ENCODE results near the gene RUFY4.

- no peak for TF ChIP-seq CTCF (IDR thresholded peaks at IDR 0.05)
- no peak for TF ChIP-seq ZNF302 (CRISPR knock-in tag; IDR thresholded peaks at IDR 0.05)
- TF ChIP-seq RAD21 (conservative IDR thresholded peaks at IDR 0.05 in 1 of 2, IDR thresholded peaks at IDR 0.05 in 1 of 2) = no peak
- TF ChIP-seq JUN (IDR thresholded peaks at IDR 0.05) = no peak
- no peak for TF ChIP-seq NFE2L2 (conservative IDR thresholded peaks at IDR 0.05; ENCODE audit: low read length)
- no peak for TF ChIP-seq BCL3 (IDR thresholded peaks at IDR 0.05)
- TF ChIP-seq ZFP36 (IDR thresholded peaks at IDR 0.05; ENCODE audit: borderline replicate concordance, partially characterized antibody) = no peak
- TF ChIP-seq PHF8 (IDR thresholded peaks at IDR 0.05; ENCODE audit: borderline replicate concordance, low read depth) = no peak
- no peak for TF ChIP-seq MAX (IDR thresholded peaks at IDR 0.05)
- no peak for TF ChIP-seq HMGXB4 (CRISPR knock-in tag; IDR thresholded peaks at IDR 0.05; ENCODE audit: borderline replicate concordance)
- TF ChIP-seq EP300 (IDR thresholded peaks at IDR 0.05) = no peak
- no peak for TF ChIP-seq JUNB (IDR thresholded peaks at IDR 0.05)
Observed at GRCh38 chr2:218072478-218073024, 3.5 kb downstream of the RUFY4 start.

Measured in A549 (cell line).